ENCODE measurements around the gene TMEM94. TPM values are rescaled to one million over a fixed set of nuclear protein-coding genes. Genes with fewer than 3 reads are reported as not detected.
A peak's percentile ranks its signal among the peaks of the same experiment; 100 is the strongest.

Gene TMEM94
- total RNA-seq, 1 donor from 2014 or later: 111 TPM

GRCh38 chr17:75511270-75511609, 54.8 kb downstream of the TMEM94 start:
- no peak for DNase-seq (ENCODE audit: low spot score)
- no peaks in the 10 kb centered on the region for H3K36me3 Mint-ChIP-seq (ENCODE audit: low read depth, unreplicated experiment)
- H3K9me3 Mint-ChIP-seq (ENCODE audit: unreplicated experiment): no peaks in the 10 kb centered on the region
- peaks cover 14% of the 10 kb centered on the region for H3K27me3 Mint-ChIP-seq (ENCODE audit: unreplicated experiment)
- no peak for TF ChIP-seq CTCF (IDR thresholded peaks at IDR 0.05; ENCODE audit: unreplicated experiment)
- no peak overlapping the region for H3K27ac Mint-ChIP-seq (ENCODE audit: unreplicated experiment)
- peaks cover 25% of the 10 kb centered on the region for H3K4me1 Mint-ChIP-seq (ENCODE audit: unreplicated experiment)
- H3K4me3 Mint-ChIP-seq (ENCODE audit: unreplicated experiment): no peak overlapping the region

- Mint-ChIP-seq H3K27ac (ENCODE audit: unreplicated experiment) (no peak overlapping the region), H3K9me3 (ENCODE audit: unreplicated experiment) (no peaks in the 10 kb centered on the region), H3K4me3 (ENCODE audit: unreplicated experiment) (no peak overlapping the region), H3K4me1 (ENCODE audit: unreplicated experiment) (peaks cover 25% of the 10 kb centered on the region), H3K36me3 (ENCODE audit: low read depth, unreplicated experiment) (no peaks in the 10 kb centered on the region), H3K27me3 (ENCODE audit: unreplicated experiment) (peaks cover 14% of the 10 kb centered on the region)
- TF ChIP-seq CTCF (IDR thresholded peaks at IDR 0.05; ENCODE audit: unreplicated experiment): no peak
- no peak for DNase-seq (ENCODE audit: low spot score)
Observed at GRCh38 chr17:75511610-75512575, 55.5 kb downstream of the TMEM94 start.

GRCh38 chr17:75512926-75513640, 56.6 kb downstream of the TMEM94 start:
- TF ChIP-seq CTCF (IDR thresholded peaks at IDR 0.05; ENCODE audit: unreplicated experiment): no peak
- H3K9me3 Mint-ChIP-seq (ENCODE audit: unreplicated experiment): no peaks in the 10 kb centered on the region
- DNase-seq (ENCODE audit: low spot score): no peak
- peak overlapping the region; percentile 86 for H3K4me3 Mint-ChIP-seq (ENCODE audit: unreplicated experiment)
- peaks cover 8% of the 10 kb centered on the region for H3K36me3 Mint-ChIP-seq (ENCODE audit: low read depth, unreplicated experiment)
- peaks cover 34% of the 10 kb centered on the region for H3K4me1 Mint-ChIP-seq (ENCODE audit: unreplicated experiment)
- H3K27me3 Mint-ChIP-seq (ENCODE audit: unreplicated experiment): peaks cover 15% of the 10 kb centered on the region
- H3K27ac Mint-ChIP-seq (ENCODE audit: unreplicated experiment): no peak overlapping the region

- Mint-ChIP-seq H3K4me3 (ENCODE audit: unreplicated experiment) (peak overlapping the region; percentile 86), H3K4me1 (ENCODE audit: unreplicated experiment) (peaks cover 36% of the 10 kb centered on the region), H3K27ac (ENCODE audit: unreplicated experiment) (no peak overlapping the region), H3K27me3 (ENCODE audit: unreplicated experiment) (peaks cover 14% of the 10 kb centered on the region), H3K36me3 (ENCODE audit: low read depth, unreplicated experiment) (peaks cover 11% of the 10 kb centered on the region), H3K9me3 (ENCODE audit: unreplicated experiment) (no peaks in the 10 kb centered on the region)
- no peak for DNase-seq (ENCODE audit: low spot score)
- no peak for TF ChIP-seq CTCF (IDR thresholded peaks at IDR 0.05; ENCODE audit: unreplicated experiment)
Observed at GRCh38 chr17:75513641-75514000, 57.2 kb downstream of the TMEM94 start.

All from endothelial cell (in vitro differentiated cells).